GM06990 (cell line): ENCODE measurements around the gene DTNBP1.

Source experiments
- DNase-seq: peaks from one replicate; pipeline ENCODE4 v3.0.0-alpha.2; 2011; ENCODE audit not compliant: insufficient read length; ENCODE audit errors: extremely low read depth
- H3K27me3 ChIP-seq: replicated peaks from 2 replicates; pipeline ENCODE4 v1.6.0; 2011; ENCODE audit warnings: low read length; ENCODE audit not compliant: control insufficient read depth, insufficient read depth
- H3K36me3 ChIP-seq: 2 replicates; pipeline ENCODE4 v1.5.1; 2011; ENCODE audit warnings: low read length; ENCODE audit not compliant: control insufficient read depth, insufficient read depth
- H3K4me3 ChIP-seq: replicated peaks from 2 replicates; pipeline ENCODE4 v1.5.1; 2011; ENCODE audit warnings: low read depth, mild to moderate bottlenecking, control low read depth, low read length
- CTCF ChIP-seq: IDR thresholded peaks from 2 replicates; pipeline ENCODE4 v1.5.1; 2011; ENCODE audit warnings: low read length, control low read depth, mild to moderate bottlenecking, inconsistent platforms; ENCODE audit not compliant: insufficient read depth, poor library complexity, severe bottlenecking

The DTNBP1 gene

GRCh38 chr6:15513131-15513771 lies 149.6 kb downstream of the DTNBP1 start:
- TF ChIP-seq CTCF: no peak
- Histone ChIP-seq H3K4me3 (no peak overlapping the region), H3K36me3 (peaks cover 37% of the 10 kb centered on the region), H3K27me3 (no peaks in the 10 kb centered on the region)
- DNase-seq: no peak

GRCh38 chr6:15512721-15513120 lies 150.1 kb downstream of the DTNBP1 start:
- Histone ChIP-seq H3K27me3 (no peaks in the 10 kb centered on the region), H3K36me3 (peaks cover 39% of the 10 kb centered on the region), H3K4me3 (no peak overlapping the region)
- no peak for DNase-seq
- TF ChIP-seq CTCF: no peak

GRCh38 chr6:15512126-15512525 lies 150.7 kb downstream of the DTNBP1 start:
- H3K4me3 ChIP-seq: no peak overlapping the region
- H3K27me3 ChIP-seq: no peaks in the 10 kb centered on the region
- DNase-seq: no peak
- peaks cover 37% of the 10 kb centered on the region for H3K36me3 ChIP-seq
- no peak for TF ChIP-seq CTCF

- H3K4me3 ChIP-seq: no peak overlapping the region
- H3K27me3 ChIP-seq: no peaks in the 10 kb centered on the region
- H3K36me3 ChIP-seq: peaks cover 35% of the 10 kb centered on the region
- no peak for TF ChIP-seq CTCF
- DNase-seq: no peak
Measured at GRCh38 chr6:15511248-15512125, 151.3 kb downstream of the DTNBP1 start.

GRCh38 chr6:15510536-15511247 lies 152.1 kb downstream of the DTNBP1 start:
- peaks cover 34% of the 10 kb centered on the region for H3K36me3 ChIP-seq
- TF ChIP-seq CTCF: no peak
- H3K4me3 ChIP-seq: no peak overlapping the region
- H3K27me3 ChIP-seq: no peaks in the 10 kb centered on the region
- no peak for DNase-seq
